PC-9 (cell line): ENCODE data around the gene CHD5. TPM values are rescaled to one million over a fixed set of nuclear protein-coding genes. Genes with fewer than 3 reads are reported as not detected.

Source experiments
- BruUV-seq: library from RNA; stranded (reverse); fragments of 400-500 nt; replicated peaks from 2 replicates; lab custom pipeline; 2021; lab: Mats Ljungman, UMichigan
- CTCF ChIA-PET: fragments of 300-600 bp; sonication (Branson Sonifier 250); formaldehyde crosslinking; loops from one replicate; lab custom pipeline; 2022; ENCODE audit warnings: antibody characterized with exemption; lab: Charles Lee
- POLR2A ChIA-PET: fragments of 300-600 bp; sonication (Branson Sonifier 250); formaldehyde crosslinking; loops from one replicate; lab custom pipeline; 2022; ENCODE audit warnings: antibody characterized with exemption; ENCODE audit not compliant: unreplicated experiment; lab: Charles Lee
- DNase-seq, 2 experiments: peaks; one replicate each; pipeline versions ENCODE4 v3.0.0 to v3.0.0-alpha.2; 2015 to 2022; ENCODE audit warnings: mixed read lengths in 1 of 2
- H2AFZ ChIP-seq: fragments of 200-600 bp; sonication (generic); 2 replicates; pipeline ENCODE4 v1.8.1; 2017; ENCODE audit warnings: antibody characterized with exemption
- H3F3A ChIP-seq: fragments of 200-600 bp; sonication (generic); 2 replicates; pipeline ENCODE4 v1.8.1; 2017; ENCODE audit warnings: antibody characterized with exemption, mild to moderate bottlenecking, low read depth; ENCODE audit not compliant: insufficient read depth
- H3K27ac ChIP-seq: fragments of 200-600 bp; sonication (generic); 2 replicates; pipeline ENCODE4 v1.6.1; 2016; ENCODE audit warnings: mixed run types
- H3K27me3 ChIP-seq: fragments of 200-600 bp; sonication (generic); 2 replicates; pipeline ENCODE4 v1.6.1; 2016; ENCODE audit warnings: low read depth, mixed run types; ENCODE audit not compliant: insufficient read depth
- H3K36me3 ChIP-seq: fragments of 200-600 bp; sonication (generic); 2 replicates; pipeline ENCODE4 v1.6.1; 2016; ENCODE audit warnings: low read depth, mixed run types
- H3K4me1 ChIP-seq: fragments of 200-600 bp; sonication (generic); replicated peaks from 2 replicates; pipeline ENCODE4 v1.6.1; 2016; ENCODE audit warnings: mixed run types; ENCODE audit not compliant: insufficient read depth
- H3K4me2 ChIP-seq: fragments of 200-600 bp; sonication (generic); 2 replicates; pipeline ENCODE4 v1.6.1; 2017; ENCODE audit warnings: mixed run types
- H3K4me3 ChIP-seq: fragments of 200-600 bp; sonication (generic); 2 replicates; pipeline ENCODE4 v1.6.1; 2016; ENCODE audit warnings: mixed run types
- H3K79me2 ChIP-seq: fragments of 200-600 bp; sonication (generic); 2 replicates; pipeline ENCODE4 v1.6.1; 2017; ENCODE audit warnings: low read depth, mixed run types
- H3K9me2 ChIP-seq: fragments of 200-600 bp; sonication (generic); 2 replicates; pipeline ENCODE4 v1.8.1; 2017; ENCODE audit warnings: mild to moderate bottlenecking; ENCODE audit not compliant: insufficient read depth
- H3K9me3 ChIP-seq: fragments of 200-600 bp; sonication (generic); 2 replicates; pipeline ENCODE4 v1.8.1; 2016; ENCODE audit warnings: low read depth; ENCODE audit not compliant: insufficient read depth
- H4K20me1 ChIP-seq: fragments of 200-600 bp; sonication (generic); 2 replicates; pipeline ENCODE4 v1.8.1; 2017; ENCODE audit not compliant: insufficient read depth
- EZH2 ChIP-seq: fragments of 200-600 bp; sonication (generic); IDR thresholded peaks from 2 replicates; pipeline ENCODE4 v1.8.0; 2017; ENCODE audit warnings: antibody characterized with exemption, low read depth
- intact Hi-C: fragments of 100-400 bp; cut with micrococcal nuclease; formaldehyde crosslinking; loops from one replicate; pipeline ENCODE4 v1.10.0; 2022; ENCODE audit not compliant: unreplicated experiment
- total RNA-seq: library from RNA; stranded (reverse); gene quantifications from 2 replicates; pipeline ENCODE4 v1.2.3, GENCODE V29; 2021
- TF ChIP-seq, protein P1 (sequence below): fragments of 200-600 bp; sonication (generic); conservative IDR thresholded peaks from 2 replicates; pipeline ENCODE4 v1.6.1; 2017; ENCODE audit warnings: mixed run types, antibody characterized with exemption, mild to moderate bottlenecking, moderate library complexity

The CHD5 gene
- total RNA-seq, 1 experiment from 2014 or later = 0.50 TPM

DNA sequence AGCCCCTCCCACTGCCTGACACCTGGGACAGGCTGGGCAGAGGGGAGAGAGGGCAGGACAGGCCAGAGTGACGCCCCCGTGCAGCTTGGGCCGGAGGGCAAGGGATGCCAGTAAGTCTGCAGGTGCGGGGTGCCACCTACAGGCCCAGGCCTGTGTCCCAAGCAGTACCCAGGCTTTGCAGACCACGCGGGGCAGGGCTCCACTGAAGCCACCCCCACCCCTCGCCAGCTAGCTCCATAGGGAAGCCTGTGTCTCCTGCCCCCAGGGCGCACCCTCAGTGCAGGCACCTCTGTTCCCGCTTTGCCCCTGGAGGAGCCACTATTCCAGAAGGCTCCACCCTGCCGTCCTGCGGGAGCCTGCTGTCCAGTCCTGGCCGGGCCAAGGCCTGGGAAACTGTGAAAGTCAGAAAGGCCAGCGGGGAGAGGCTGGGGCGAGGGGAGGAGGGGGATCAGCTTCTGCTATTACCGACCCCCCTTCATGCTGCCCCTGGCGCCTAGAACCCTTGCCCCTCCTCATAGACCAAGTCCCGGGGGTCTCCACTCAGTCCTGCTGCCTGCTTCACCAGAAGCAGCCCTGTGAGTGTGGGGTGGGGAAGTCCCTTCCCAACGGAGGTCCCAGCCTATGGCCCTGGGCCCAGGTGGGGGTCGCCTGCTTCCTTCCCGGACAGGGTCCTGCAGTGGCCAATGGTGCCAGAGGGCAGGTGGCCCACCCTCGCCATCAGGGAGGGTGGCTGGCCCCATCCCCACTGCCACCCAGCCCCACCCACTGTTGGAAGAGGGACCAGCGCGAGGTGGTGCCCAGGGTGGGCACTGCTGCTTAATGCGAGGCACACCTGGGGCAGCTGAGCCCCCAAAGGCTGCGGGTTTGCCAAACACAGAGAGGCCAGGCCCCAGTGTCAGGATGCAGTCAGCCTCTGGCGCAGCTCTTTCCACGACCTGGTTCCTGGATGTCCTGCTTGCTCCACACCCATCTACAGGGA is 80.0 kb downstream of the CHD5 start:
- intact Hi-C loops = loop anchor here (2.0 kb wide), 1 partner anchor 41 kb away; no protein-coding TSS in a partner anchor
- no peaks in the 10 kb centered on the region for H4K20me1 ChIP-seq
- H3F3A ChIP-seq = no peaks in the 10 kb centered on the region
- no peaks in the 10 kb centered on the region for H3K9me2 ChIP-seq
- TF ChIP-seq, protein P1, sequence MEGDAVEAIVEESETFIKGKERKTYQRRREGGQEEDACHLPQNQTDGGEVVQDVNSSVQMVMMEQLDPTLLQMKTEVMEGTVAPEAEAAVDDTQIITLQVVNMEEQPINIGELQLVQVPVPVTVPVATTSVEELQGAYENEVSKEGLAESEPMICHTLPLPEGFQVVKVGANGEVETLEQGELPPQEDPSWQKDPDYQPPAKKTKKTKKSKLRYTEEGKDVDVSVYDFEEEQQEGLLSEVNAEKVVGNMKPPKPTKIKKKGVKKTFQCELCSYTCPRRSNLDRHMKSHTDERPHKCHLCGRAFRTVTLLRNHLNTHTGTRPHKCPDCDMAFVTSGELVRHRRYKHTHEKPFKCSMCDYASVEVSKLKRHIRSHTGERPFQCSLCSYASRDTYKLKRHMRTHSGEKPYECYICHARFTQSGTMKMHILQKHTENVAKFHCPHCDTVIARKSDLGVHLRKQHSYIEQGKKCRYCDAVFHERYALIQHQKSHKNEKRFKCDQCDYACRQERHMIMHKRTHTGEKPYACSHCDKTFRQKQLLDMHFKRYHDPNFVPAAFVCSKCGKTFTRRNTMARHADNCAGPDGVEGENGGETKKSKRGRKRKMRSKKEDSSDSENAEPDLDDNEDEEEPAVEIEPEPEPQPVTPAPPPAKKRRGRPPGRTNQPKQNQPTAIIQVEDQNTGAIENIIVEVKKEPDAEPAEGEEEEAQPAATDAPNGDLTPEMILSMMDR = peak; percentile 34; the same call in 1 of the 2 replicates
- no peak for TF ChIP-seq EZH2
- peak in 1 of 2 experiments; percentile 43 for DNase-seq
- H3K27ac ChIP-seq = no peak overlapping the region
- H3K36me3 ChIP-seq = no peaks in the 10 kb centered on the region
- H2AFZ ChIP-seq = no peak overlapping the region
- peaks cover 13% of the 10 kb centered on the region; the same call in 1 of the 2 replicates for H3K27me3 ChIP-seq
- no peak overlapping the region for H3K4me3 ChIP-seq
- ChIA-PET POLR2A (no interaction called here), CTCF (interaction anchor here (0.5 to 0.7 kb wide), 2 partner anchors 39 to 127 kb away, joined by 4 to 8 read pairs; no protein-coding TSS in a partner anchor)
- no peak overlapping the region for H3K4me2 ChIP-seq
- no TSS peak for BruUV-seq
- no peaks in the 10 kb centered on the region for H3K4me1 ChIP-seq
- no peaks in the 10 kb centered on the region for H3K9me3 ChIP-seq
- H3K79me2 ChIP-seq = no peaks in the 10 kb centered on the region

DNA sequence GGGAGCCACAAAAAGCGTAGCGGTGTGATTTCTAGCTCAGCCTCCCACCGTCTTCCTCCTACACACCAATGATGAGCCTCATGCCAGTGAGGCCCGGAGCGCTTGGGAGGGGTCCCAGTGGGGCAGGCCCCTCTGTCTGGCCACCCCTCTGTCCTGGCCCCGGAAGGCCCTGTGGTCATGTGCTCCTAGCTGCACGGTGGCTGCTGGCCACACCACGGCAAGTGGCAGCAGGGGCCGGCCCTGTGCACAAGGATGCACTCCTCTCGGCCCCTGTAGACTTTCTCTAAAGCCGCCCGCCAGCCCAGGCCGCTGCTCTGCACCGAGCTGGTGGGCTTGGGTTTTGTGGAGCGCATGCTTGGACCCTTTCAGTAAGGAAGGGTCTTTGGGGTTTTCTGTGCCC is 80.8 kb downstream of the CHD5 start:
- TF ChIP-seq, protein P1 = no peak
- no peak for TF ChIP-seq EZH2
- no peaks in the 10 kb centered on the region for H3F3A ChIP-seq
- DNase-seq = no peak
- H3K9me3 ChIP-seq = no peaks in the 10 kb centered on the region
- BruUV-seq = no TSS peak
- no peaks in the 10 kb centered on the region for H4K20me1 ChIP-seq
- intact Hi-C loops = loop anchor here (2.0 kb wide), 1 partner anchor 40 kb away; no protein-coding TSS in a partner anchor
- ChIA-PET CTCF (interaction anchor here (0.7 kb wide), 1 partner anchor 126 kb away, joined by 4 read pairs; no protein-coding TSS in a partner anchor), POLR2A (no interaction called here)
- H3K4me1 ChIP-seq = no peaks in the 10 kb centered on the region
- H2AFZ ChIP-seq = no peak overlapping the region
- no peaks in the 10 kb centered on the region for H3K9me2 ChIP-seq
- no peaks in the 10 kb centered on the region for H3K36me3 ChIP-seq
- H3K27ac ChIP-seq = no peak overlapping the region
- H3K4me3 ChIP-seq = no peak overlapping the region
- H3K79me2 ChIP-seq = no peaks in the 10 kb centered on the region
- H3K27me3 ChIP-seq = peaks cover 13% of the 10 kb centered on the region; the same call in 1 of the 2 replicates
- H3K4me2 ChIP-seq = no peak overlapping the region

DNA sequence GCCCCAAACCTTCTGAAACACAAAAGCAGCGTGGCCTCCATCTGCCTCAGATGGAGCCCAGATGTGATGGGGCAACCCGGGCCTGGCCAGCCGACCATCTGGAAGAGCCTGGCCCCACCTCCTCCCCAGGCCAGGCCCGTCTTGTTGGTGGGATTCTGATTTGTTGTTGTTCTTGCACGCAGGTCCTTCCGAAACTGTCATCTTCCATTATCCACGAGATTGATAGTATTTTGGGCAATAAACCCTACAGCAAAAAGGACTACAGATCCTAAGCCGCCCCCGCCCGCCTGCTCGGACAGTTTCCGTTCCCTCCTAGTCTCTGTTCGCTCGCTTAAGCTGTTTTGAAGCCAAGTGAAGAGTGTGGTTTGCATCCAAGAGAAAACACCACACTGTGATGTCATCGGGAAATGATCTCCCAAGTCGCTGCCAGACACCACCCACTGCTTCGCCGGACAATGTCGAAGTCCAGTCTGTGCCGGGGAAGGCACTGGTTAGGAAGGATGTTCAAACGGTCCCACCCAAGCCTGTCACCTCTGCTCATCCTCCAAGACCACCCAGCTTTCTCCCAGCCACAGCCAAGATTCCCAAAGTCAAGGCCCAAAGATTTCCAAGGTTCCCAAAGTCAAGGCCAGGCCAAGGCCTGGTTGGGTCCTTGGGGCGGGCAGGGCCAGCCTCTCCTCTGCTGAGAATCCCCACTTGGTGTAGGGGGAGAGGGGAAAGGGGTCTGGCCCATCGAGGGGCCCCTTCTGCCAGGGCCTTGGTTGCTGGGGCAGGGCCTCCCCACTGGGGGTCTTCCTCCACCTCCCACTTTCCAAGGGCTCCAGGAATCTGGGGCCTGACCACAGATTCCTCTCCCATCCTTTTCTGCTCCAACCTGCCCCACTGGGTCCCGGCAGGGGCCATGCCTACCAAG is 81.6 kb downstream of the CHD5 start:
- Histone ChIP-seq H4K20me1 (no peaks in the 10 kb centered on the region), H2AFZ (no peak overlapping the region), H3K4me3 (no peak overlapping the region), H3K27me3 (peaks cover 8% of the 10 kb centered on the region; the same call in 1 of the 2 replicates), H3K9me2 (no peaks in the 10 kb centered on the region), H3K79me2 (no peaks in the 10 kb centered on the region), H3F3A (no peaks in the 10 kb centered on the region), H3K27ac (no peak overlapping the region), H3K9me3 (no peaks in the 10 kb centered on the region), H3K4me2 (no peak overlapping the region), H3K36me3 (no peaks in the 10 kb centered on the region), H3K4me1 (no peaks in the 10 kb centered on the region)
- TF ChIP-seq, protein P1 = no peak
- TF ChIP-seq EZH2 = no peak
- BruUV-seq = no TSS peak
- ChIA-PET POLR2A (no interaction called here), CTCF (interaction anchor here (0.7 kb wide), 1 partner anchor 125 kb away, joined by 4 read pairs; no protein-coding TSS in a partner anchor)
- DNase-seq = no peak
- intact Hi-C loops = loop anchor here (2.0 kb wide), 1 partner anchor 40 kb away; no protein-coding TSS in a partner anchor
